ENCODE results near the gene ADAM19. TPM values are rescaled to one million over a fixed set of nuclear protein-coding genes. Genes with fewer than 3 reads are reported as not detected.

The ADAM19 gene
- total RNA-seq, 1 donor from 2014 or later: 64.5 TPM

DNA sequence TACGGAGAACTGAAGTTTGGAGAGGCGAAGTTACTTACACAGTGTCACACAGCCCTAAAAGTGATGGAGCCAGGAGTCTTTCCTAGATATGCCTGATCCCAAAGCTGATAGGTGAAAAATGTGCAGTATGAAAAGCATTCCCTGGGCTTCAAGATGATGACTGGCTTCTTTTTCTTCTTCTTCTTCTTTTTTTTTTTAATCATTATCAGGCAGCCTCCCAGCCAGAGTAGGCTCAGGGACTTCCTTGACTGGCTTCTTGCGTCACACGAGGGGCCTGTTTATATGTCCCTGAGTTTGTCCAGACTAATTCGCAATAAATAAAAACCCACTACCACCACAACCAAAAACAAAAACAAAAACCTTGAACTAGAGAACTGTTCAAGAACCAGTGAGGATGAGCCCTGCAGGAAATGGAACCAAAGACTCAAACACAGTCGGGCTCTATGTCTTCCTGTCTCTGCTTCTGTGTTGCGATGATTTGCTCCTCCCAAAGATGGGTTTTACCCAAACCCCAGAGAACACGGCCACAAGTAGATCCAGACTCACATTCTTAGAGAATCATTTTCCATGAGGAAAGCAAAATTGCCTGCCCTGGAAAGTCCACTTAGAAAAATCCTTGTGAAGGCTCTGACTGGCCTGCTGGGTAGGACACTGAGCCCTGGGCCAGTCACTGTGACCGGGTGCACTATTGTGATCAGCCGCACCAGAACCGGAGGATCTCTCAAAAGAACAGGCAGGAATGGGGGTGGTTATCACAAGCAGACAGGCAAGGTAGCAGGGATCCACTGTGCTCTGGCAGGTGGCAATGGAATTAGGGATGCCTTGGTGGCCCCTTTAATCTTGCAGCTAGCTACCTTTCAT, 38.0 kb upstream of the ADAM19 start:
- Mint-ChIP-seq H3K36me3 (ENCODE audit: unreplicated experiment) (no peaks in the 10 kb centered on the region), H3K27ac (ENCODE audit: unreplicated experiment) (no peak overlapping the region)
- DNase-seq (ENCODE audit: extremely low spot score, unreplicated experiment): no peak

GRCh38 chr5:157612581-157612980, 37.0 kb upstream of the ADAM19 start:
- Mint-ChIP-seq H3K4me3 (ENCODE audit: unreplicated experiment) (no peak overlapping the region), H3K27ac (ENCODE audit: unreplicated experiment) (no peak overlapping the region), H3K27me3 (ENCODE audit: unreplicated experiment) (no peaks in the 10 kb centered on the region), H3K36me3 (ENCODE audit: unreplicated experiment) (no peaks in the 10 kb centered on the region), H3K4me1 (ENCODE audit: unreplicated experiment) (peaks cover 19% of the 10 kb centered on the region), H3K9me3 (ENCODE audit: unreplicated experiment) (no peaks in the 10 kb centered on the region)
- no peak for DNase-seq (ENCODE audit: extremely low spot score, unreplicated experiment)
- TF ChIP-seq, protein P1, sequence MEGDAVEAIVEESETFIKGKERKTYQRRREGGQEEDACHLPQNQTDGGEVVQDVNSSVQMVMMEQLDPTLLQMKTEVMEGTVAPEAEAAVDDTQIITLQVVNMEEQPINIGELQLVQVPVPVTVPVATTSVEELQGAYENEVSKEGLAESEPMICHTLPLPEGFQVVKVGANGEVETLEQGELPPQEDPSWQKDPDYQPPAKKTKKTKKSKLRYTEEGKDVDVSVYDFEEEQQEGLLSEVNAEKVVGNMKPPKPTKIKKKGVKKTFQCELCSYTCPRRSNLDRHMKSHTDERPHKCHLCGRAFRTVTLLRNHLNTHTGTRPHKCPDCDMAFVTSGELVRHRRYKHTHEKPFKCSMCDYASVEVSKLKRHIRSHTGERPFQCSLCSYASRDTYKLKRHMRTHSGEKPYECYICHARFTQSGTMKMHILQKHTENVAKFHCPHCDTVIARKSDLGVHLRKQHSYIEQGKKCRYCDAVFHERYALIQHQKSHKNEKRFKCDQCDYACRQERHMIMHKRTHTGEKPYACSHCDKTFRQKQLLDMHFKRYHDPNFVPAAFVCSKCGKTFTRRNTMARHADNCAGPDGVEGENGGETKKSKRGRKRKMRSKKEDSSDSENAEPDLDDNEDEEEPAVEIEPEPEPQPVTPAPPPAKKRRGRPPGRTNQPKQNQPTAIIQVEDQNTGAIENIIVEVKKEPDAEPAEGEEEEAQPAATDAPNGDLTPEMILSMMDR (IDR thresholded peaks at IDR 0.05): no peak

More for the DNA sequence above, 38.0 kb upstream of the ADAM19 start:
- no peaks in the 10 kb centered on the region for H3K27me3 Mint-ChIP-seq (ENCODE audit: unreplicated experiment)
- H3K4me1 Mint-ChIP-seq (ENCODE audit: unreplicated experiment): peaks cover 12% of the 10 kb centered on the region
- H3K9me3 Mint-ChIP-seq (ENCODE audit: unreplicated experiment): no peaks in the 10 kb centered on the region
- TF ChIP-seq, protein P1 (IDR thresholded peaks at IDR 0.05): no peak
- no peak overlapping the region for H3K4me3 Mint-ChIP-seq (ENCODE audit: unreplicated experiment)

DNA sequence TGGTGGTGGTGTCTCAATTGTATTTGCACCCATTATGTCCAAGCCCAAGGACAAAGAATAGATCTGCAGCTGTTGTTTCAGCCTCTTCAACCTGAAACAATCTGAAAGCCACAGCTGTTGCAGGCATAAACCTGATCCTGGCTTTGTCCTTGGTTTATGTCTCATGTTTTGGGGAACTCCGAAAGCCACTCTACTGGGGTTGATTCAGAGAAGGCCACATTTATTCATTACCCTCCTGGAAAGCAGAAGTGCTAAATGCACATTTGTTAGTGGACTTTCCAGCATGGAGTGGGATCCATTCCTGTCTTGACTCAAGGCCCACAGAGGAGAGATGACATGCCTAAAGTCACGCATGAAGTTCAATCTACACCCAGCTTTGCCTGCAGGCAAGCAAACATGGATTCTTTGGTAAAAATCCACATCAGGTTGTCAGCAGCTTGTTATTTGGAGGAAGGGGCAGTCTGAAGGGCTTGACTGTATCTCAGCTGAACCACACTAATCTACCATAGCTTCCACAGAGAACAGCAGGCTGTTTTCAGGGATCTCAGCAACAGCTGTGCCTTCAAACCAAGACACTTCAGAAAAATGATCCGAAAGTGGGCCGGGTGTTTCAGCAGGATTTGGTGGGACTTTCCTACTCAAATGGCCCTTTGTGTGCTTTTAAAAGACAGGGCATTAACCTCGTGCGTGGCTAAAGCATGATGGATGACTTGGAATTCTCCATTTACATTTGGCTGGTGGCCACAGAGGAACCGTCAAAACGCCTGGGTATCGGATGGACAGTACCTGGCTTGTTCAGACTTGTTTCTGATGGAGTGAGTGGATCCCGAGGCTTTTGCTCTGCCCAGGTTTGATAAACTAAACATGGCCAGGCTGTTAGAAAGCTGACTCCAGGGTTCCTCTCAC, 36.2 kb upstream of the ADAM19 start:
- Mint-ChIP-seq H3K36me3 (ENCODE audit: unreplicated experiment) (no peaks in the 10 kb centered on the region), H3K9me3 (ENCODE audit: unreplicated experiment) (no peaks in the 10 kb centered on the region), H3K4me1 (ENCODE audit: unreplicated experiment) (peaks cover 23% of the 10 kb centered on the region), H3K4me3 (ENCODE audit: unreplicated experiment) (no peak overlapping the region), H3K27me3 (ENCODE audit: unreplicated experiment) (no peaks in the 10 kb centered on the region), H3K27ac (ENCODE audit: unreplicated experiment) (no peak overlapping the region)
- TF ChIP-seq, protein P1 (IDR thresholded peaks at IDR 0.05): no peak
- DNase-seq (ENCODE audit: extremely low spot score, unreplicated experiment): no peak

DNA sequence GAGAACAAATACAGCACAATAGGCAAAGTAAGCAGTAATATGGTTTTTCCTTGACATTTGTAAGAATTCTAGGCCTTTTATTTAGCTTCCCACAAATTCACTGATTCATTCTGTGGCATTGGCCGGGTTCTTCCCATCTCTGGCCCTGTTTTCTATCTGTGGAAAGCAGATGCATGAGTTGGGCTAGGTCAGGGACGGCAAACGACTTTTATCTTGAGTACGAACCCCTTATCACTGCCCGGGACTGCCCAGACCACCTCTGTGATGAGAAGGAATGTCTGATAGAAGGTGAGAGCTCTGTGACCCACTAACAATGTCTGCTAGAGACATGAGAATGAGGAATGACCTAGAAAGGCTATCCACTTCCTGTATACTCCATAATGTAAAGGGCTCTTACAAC, 35.4 kb upstream of the ADAM19 start:
- TF ChIP-seq, protein P1 (IDR thresholded peaks at IDR 0.05): no peak
- Mint-ChIP-seq H3K9me3 (ENCODE audit: unreplicated experiment) (no peaks in the 10 kb centered on the region), H3K36me3 (ENCODE audit: unreplicated experiment) (no peaks in the 10 kb centered on the region), H3K27me3 (ENCODE audit: unreplicated experiment) (no peaks in the 10 kb centered on the region), H3K27ac (ENCODE audit: unreplicated experiment) (no peak overlapping the region), H3K4me3 (ENCODE audit: unreplicated experiment) (no peak overlapping the region), H3K4me1 (ENCODE audit: unreplicated experiment) (peaks cover 23% of the 10 kb centered on the region)
- DNase-seq (ENCODE audit: extremely low spot score, unreplicated experiment): no peak

All from osteocyte (in vitro differentiated cells).